HepG2 (cell line): Measurements from ENCODE around the gene DSTYK. TPM values are rescaled to one million over a fixed set of nuclear protein-coding genes. Genes with fewer than 3 reads are reported as not detected.

Experiments
- ATAC-seq: fragments of 200-7000 bp; cut with Tn5 transposase; 3 replicates; pipeline ENCODE4 v1.9.1; 2020; ENCODE audit warnings: mild to moderate bottlenecking, moderate library complexity
- BruUV-seq: library from RNA; stranded (reverse); fragments of 400-500 nt; replicated peaks from 2 replicates; lab custom pipeline; 2021; lab: Mats Ljungman, UMichigan
- CTCF ChIA-PET: fragments of 300-600 bp; formaldehyde crosslinking; extraction: SDS; loops from one replicate; lab custom pipeline; 2021; ENCODE audit warnings: low total read pairs, inconsistent platforms, low intra/inter-chr PET ratio; lab: Yijun Ruan, JAX
- POLR2A ChIA-PET: fragments of 350-600 bp; sonication (Branson Sonifier 250); formaldehyde crosslinking; loops from one replicate; lab custom pipeline; 2020; ENCODE audit warnings: antibody characterized with exemption, inconsistent platforms; lab: Yijun Ruan, JAX
- DNase-seq: peaks from one replicate; pipeline ENCODE4 v3.0.0-alpha.2; 2015; ENCODE audit warnings: low spot score
- FAIRE-seq: peaks from 3 replicates; lab custom pipeline; 2011; peaks lifted over from hg19 to GRCh38; lab: Jason Lieb, UNC
- H2AFZ ChIP-seq: one replicate; pipeline ENCODE4 v1.6.1; 2011; ENCODE audit warnings: low read length, inconsistent platforms
- H3K27ac ChIP-seq: fragments of 300-600 bp; 3 replicates; pipeline ENCODE4 v1.8.0; 2011; ENCODE audit warnings: mixed run types, mild to moderate bottlenecking, mixed read lengths, low read length, inconsistent platforms; ENCODE audit not compliant: insufficient read depth; ENCODE audit errors: extremely low read length
- H3K27me3 ChIP-seq, 2 experiments: fragments of 200-600 bp in 1 of 2; 2 replicates in 1 of 2; 3 replicates in 1 of 2; pipeline versions ENCODE4 v1.6.0 to v1.8.0; 2011; ENCODE audit warnings: low read length in 2 of 2, mild to moderate bottlenecking in 2 of 2, moderate library complexity in 2 of 2, inconsistent platforms in 1 of 2; ENCODE audit not compliant: insufficient read depth in 2 of 2, control insufficient read depth in 1 of 2
- H3K36me3 ChIP-seq, 2 experiments: fragments of 200-600 bp in 1 of 2; replicated peaks in 1 of 2; 2 replicates in 1 of 2; 3 replicates in 1 of 2; pipeline versions ENCODE4 v1.5.1 to v1.8.0; 2011; ENCODE audit warnings: low read length in 2 of 2, inconsistent platforms in 1 of 2; ENCODE audit not compliant: insufficient read depth in 2 of 2, control insufficient read depth in 1 of 2
- H3K4me1 ChIP-seq: 2 replicates; pipeline ENCODE4 v1.5.1; 2012; ENCODE audit warnings: low read length, inconsistent platforms; ENCODE audit not compliant: insufficient read depth
- H3K4me2 ChIP-seq: 2 replicates; pipeline ENCODE4 v1.6.0; 2011; ENCODE audit warnings: low read depth, low read length, inconsistent platforms
- H3K4me3 ChIP-seq, 3 experiments: fragments of 200-600 bp in 1 of 3; sonication (generic), shearing (Covaris generic) in 1 of 3; replicated peaks in 1 of 3; 2 replicates each; pipeline ENCODE4 v1.5.1; 2011 to 2016; ENCODE audit warnings: low read length in 3 of 3, inconsistent platforms in 2 of 3, low read depth in 2 of 3, mild to moderate bottlenecking in 2 of 3, control low read depth in 1 of 3, mixed read lengths in 1 of 3; ENCODE audit not compliant: insufficient read depth in 1 of 3
- H3K79me2 ChIP-seq: one replicate; pipeline ENCODE4 v1.6.1; 2011; ENCODE audit warnings: low read length, inconsistent platforms; ENCODE audit not compliant: insufficient read depth
- H3K9ac ChIP-seq: 2 replicates; pipeline ENCODE4 v1.6.0; 2011; ENCODE audit warnings: mild to moderate bottlenecking, low read depth, low read length, inconsistent platforms; ENCODE audit not compliant: insufficient read depth
- H3K9me3 ChIP-seq: 2 replicates; pipeline ENCODE4 v1.5.1; 2012; ENCODE audit warnings: mild to moderate bottlenecking, low read length
- H4K20me1 ChIP-seq: 2 replicates; pipeline ENCODE4 v1.6.0; 2011; ENCODE audit warnings: inconsistent platforms, mild to moderate bottlenecking, low read length, moderate library complexity; ENCODE audit not compliant: insufficient read depth
- ATRX ChIP-seq: sonication (generic); formaldehyde crosslinking; IDR thresholded peaks from 2 replicates; pipeline ENCODE4 v1.4.0; 2020; ENCODE audit warnings: missing genetic modification reagents, borderline replicate concordance
- FOXA1 ChIP-seq, 2 experiments: fragments of 450-650 bp in 1 of 2; sonication (generic) in 1 of 2; formaldehyde crosslinking in 1 of 2; IDR thresholded peaks; 2 replicates each; pipeline versions ENCODE4 v1.4.0 to v1.6.1; 2016 to 2020; ENCODE audit warnings: missing genetic modification reagents in 1 of 2
- GATA4 ChIP-seq: sonication (generic); IDR thresholded peaks from 2 replicates; pipeline ENCODE4 v1.6.1; 2016; ENCODE audit warnings: antibody characterized with exemption, low read depth, borderline replicate concordance
- HDAC6 ChIP-seq: fragments of 200-600 bp; sonication (generic); IDR thresholded peaks from 2 replicates; pipeline ENCODE4 v1.7.0; 2017; ENCODE audit warnings: mild to moderate bottlenecking, antibody characterized with exemption, low read length, low read depth
- HIVEP1 ChIP-seq: sonication (generic); formaldehyde crosslinking; IDR thresholded peaks from 2 replicates; pipeline ENCODE4 v1.4.0; 2020; ENCODE audit warnings: mild to moderate bottlenecking, missing genetic modification reagents
- MEIS1 ChIP-seq: sonication (generic); formaldehyde crosslinking; IDR thresholded peaks from 2 replicates; pipeline ENCODE4 v1.9.0; 2021; ENCODE audit warnings: mild to moderate bottlenecking, missing genetic modification reagents, moderate library complexity, borderline replicate concordance
- MYNN ChIP-seq: sonication (generic); formaldehyde crosslinking; IDR thresholded peaks from 2 replicates; pipeline ENCODE4 v1.4.0; 2020; ENCODE audit warnings: mild to moderate bottlenecking, low read depth, missing genetic modification reagents
- NKX3-1 ChIP-seq: sonication (generic); formaldehyde crosslinking; IDR thresholded peaks from 2 replicates; pipeline ENCODE4 v1.5.0; 2020; ENCODE audit warnings: missing genetic modification reagents
- POLR2AphosphoS2 ChIP-seq: IDR thresholded peaks from 2 replicates; pipeline ENCODE4 v1.6.1; 2011; ENCODE audit warnings: low read depth, low read length, improper control_type of control experiment
- RBAK ChIP-seq: sonication (generic); formaldehyde crosslinking; IDR thresholded peaks from 2 replicates; pipeline ENCODE4 v1.5.1; 2020; ENCODE audit warnings: mild to moderate bottlenecking, missing genetic modification reagents
- TFDP1 ChIP-seq: IDR thresholded peaks from 2 replicates; pipeline ENCODE4 v1.6.1; 2016; ENCODE audit warnings: missing compliant biosample characterization, missing genetic modification reagents, borderline replicate concordance
- ZBTB49 ChIP-seq: sonication (generic); formaldehyde crosslinking; IDR thresholded peaks from 2 replicates; pipeline ENCODE4 v1.4.0; 2020; ENCODE audit warnings: missing genetic modification reagents, borderline replicate concordance
- ZBTB7A ChIP-seq: sonication (generic); formaldehyde crosslinking; IDR thresholded peaks from 2 replicates; pipeline ENCODE4 v1.8.0; 2022; ENCODE audit warnings: mild to moderate bottlenecking, missing genetic modification reagents
- ZNF335 ChIP-seq: sonication (generic); formaldehyde crosslinking; IDR thresholded peaks from 2 replicates; pipeline ENCODE4 v1.4.0; 2020; ENCODE audit warnings: missing genetic modification reagents
- ZNF614 ChIP-seq: IDR thresholded peaks from 2 replicates; pipeline ENCODE4 v1.6.1; 2018; ENCODE audit warnings: missing biosample characterization, missing genetic modification reagents, inconsistent platforms, borderline replicate concordance
- ZNF678 ChIP-seq: sonication (generic); formaldehyde crosslinking; IDR thresholded peaks from 2 replicates; pipeline ENCODE4 v1.4.0; 2020; ENCODE audit warnings: mild to moderate bottlenecking, missing genetic modification reagents
- ZNF781 ChIP-seq: sonication (generic); formaldehyde crosslinking; IDR thresholded peaks from 2 replicates; pipeline ENCODE4 v1.5.1; 2020; ENCODE audit warnings: borderline replicate concordance, mild to moderate bottlenecking, missing genetic modification reagents; ENCODE audit errors: not compliant biosample characterization
- WGBS: methylation state at CpG from one replicate; pipeline ENCODE4 v1.1.6; 2017; ENCODE audit warnings: low lambda C conversion rate; 5-methylcytosine and 5-hydroxymethylcytosine counted together
- in situ Hi-C: cut with HindIII; loops from 2 replicates; pipeline ENCODE4 v1.10.0; 2017; ENCODE audit warnings: low pct_unique_long_range_greater_than_20kb; ENCODE audit not compliant: extremely low pct_ligation_motif_present
- intact Hi-C: fragments of 100-400 bp; cut with micrococcal nuclease; formaldehyde crosslinking; loops from one replicate; pipeline ENCODE4 v1.10.0; 2022; ENCODE audit not compliant: unreplicated experiment
- polyA plus RNA-seq, 8 experiments: library from polyadenylated mRNA; depleted of rRNA in 3 of 8; stranded (reverse) in 7 of 8; unstranded in 1 of 8; fragments of >200 nt; fragmentation: Illumina TruSeq in 4 of 8; extraction: Trizol in 4 of 8; gene quantifications; 2 replicates each; pipeline versions ENCODE4 v1.2.1 to v1.2.3, GENCODE V29; 2011 to 2016; ENCODE audit warnings: low read depth in 4 of 8, missing spikeins in 1 of 8, mixed read lengths in 1 of 8; ENCODE audit not compliant: insufficient read depth in 1 of 8
- total RNA-seq, 5 experiments: library from RNA; depleted of rRNA; stranded (reverse); fragments of >200 nt; fragmentation: Illumina TruSeq; extraction: Trizol; gene quantifications; 2 replicates each; pipeline ENCODE4 v1.2.3, GENCODE V29; 2016; ENCODE audit warnings: low read depth in 1 of 5

The DSTYK gene
- total and polyA plus RNA-seq, 2 of the 13 experiments (the other 11 are each of a cell fraction or from before 2014, with no cell fraction given), result 2.6 to 4.8 TPM

GRCh38 chr1:205122489-205122882 lies 89.0 kb downstream of the DSTYK start (continued):
- no peak for TF ChIP-seq ZNF678 (CRISPR knock-in tag)
- TF ChIP-seq, all 625 proteins: peak for 25

- peak within 1 kb of the TSS; percentile 97 for H2AFZ ChIP-seq
- H3K27ac ChIP-seq, result peak within 1 kb of the TSS; percentile 94
- CTCF ChIA-PET, result interaction anchor here (0.8 to 1.0 kb wide), 2 partner anchors 19 to 70 kb away, joined by 3 read pairs; no protein-coding TSS in a partner anchor
- H3K4me1 ChIP-seq, result peaks cover 31% of the 10 kb centered on the region
- no peaks in the 10 kb centered on the region for H4K20me1 ChIP-seq
- H3K9me3 ChIP-seq, result no peaks in the 10 kb centered on the region
- POLR2A ChIA-PET, result interaction anchor here (0.8 to 2.6 kb wide), 8 partner anchors 12 to 606 kb away, joined by 4 to 12 read pairs (median 5); partner anchors contain the start of gene MDM4
- no peaks in the 10 kb centered on the region; a peak in 1 of 5 replicates for H3K27me3 ChIP-seq
- peaks cover 0 to 3% of the 10 kb centered on the region in 2 experiments; a peak in 1 of 5 replicates for H3K36me3 ChIP-seq
- DNase-seq, result peak; percentile 94
- peak; percentile 99 for ATAC-seq
- WGBS, result under 1% methylated on average over 45 of the region's 46 CpGs
- no TSS peak for BruUV-seq
- peak within 1 kb of the TSS; percentile 78 for H3K4me2 ChIP-seq
- intact Hi-C loops, result loop anchor here (1.0 to 5.0 kb wide), 4 partner anchors 19 to 195 kb away; partner anchors contain the start of gene DSTYK
- in situ Hi-C loops, result no loop called here
- peak within 1 kb of the TSS; percentile 85 to 95 (median 85) for H3K4me3 ChIP-seq
- peaks cover 34% of the 10 kb centered on the region for H3K79me2 ChIP-seq
- FAIRE-seq, result peak; percentile 92
- peak within 1 kb of the TSS; percentile 90 for H3K9ac ChIP-seq
- TF ChIP-seq TFDP1 (CRISPR knock-in tag) (peak; percentile 58), MYNN (no peak), MEIS1 (CRISPR knock-in tag) (0 out of 2 replicates have a peak, but pooled peaks have one; percentile 11), GATA4 (no peak), ZNF335 (CRISPR knock-in tag) (peak; percentile 100), RBAK (CRISPR knock-in tag) (no peak), FOXA1 (IDR thresholded peaks at IDR 0.05) (no peak), FOXA1 (CRISPR knock-in tag; IDR thresholded peaks at IDR 0.05) (peak; percentile 64), ZNF614 (peak; percentile 65; the same call in 1 of the 2 replicates), HDAC6 (peak; percentile 100; the same call in 1 of the 2 replicates), ZBTB7A (CRISPR knock-in tag) (no peak), POLR2AphosphoS2 (no peak), ZNF781 (CRISPR knock-in tag) (peak; percentile 65), ATRX (CRISPR knock-in tag) (no peak), NKX3-1 (no peak), ZBTB49 (0 out of 2 replicates have a peak, but pooled peaks have one; percentile 72), HIVEP1 (CRISPR knock-in tag) (peak; percentile 17; the same call in 1 of the 2 replicates)
Measured at GRCh38 chr1:205121660-205122488, 89.6 kb downstream of the DSTYK start, which contains the start of gene RBBP5. Gene RBBP5 (minus strand): TSS chr1:205121978. CDS start chr1:205121873, 105 bp downstream.
